ENCODE measurements around the gene SNX13. TPM values are rescaled to one million over a fixed set of nuclear protein-coding genes. Genes with fewer than 3 reads are reported as not detected.

SNX13 gene
- total RNA-seq, 4 donors from 2014 or later, result 71.1 to 94.9 (median 80.9) TPM

DNA sequence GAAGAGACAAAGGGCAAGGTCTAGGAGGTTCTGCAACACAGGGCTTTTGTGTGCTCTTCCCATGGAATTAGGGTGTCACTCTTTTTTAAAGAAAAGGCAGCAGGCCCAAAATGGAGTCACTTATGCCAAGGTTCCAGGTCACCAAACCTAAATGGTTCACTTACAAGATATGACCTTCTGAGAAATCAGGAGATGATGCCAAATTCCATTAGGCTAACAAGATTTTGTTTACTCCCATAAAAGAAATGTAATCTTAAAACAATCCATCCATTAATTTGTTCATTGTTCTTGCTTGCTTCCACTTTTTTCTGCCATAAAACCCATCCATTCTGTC lies 158.1 kb downstream of the SNX13 start:
- TF ChIP-seq, protein P1, sequence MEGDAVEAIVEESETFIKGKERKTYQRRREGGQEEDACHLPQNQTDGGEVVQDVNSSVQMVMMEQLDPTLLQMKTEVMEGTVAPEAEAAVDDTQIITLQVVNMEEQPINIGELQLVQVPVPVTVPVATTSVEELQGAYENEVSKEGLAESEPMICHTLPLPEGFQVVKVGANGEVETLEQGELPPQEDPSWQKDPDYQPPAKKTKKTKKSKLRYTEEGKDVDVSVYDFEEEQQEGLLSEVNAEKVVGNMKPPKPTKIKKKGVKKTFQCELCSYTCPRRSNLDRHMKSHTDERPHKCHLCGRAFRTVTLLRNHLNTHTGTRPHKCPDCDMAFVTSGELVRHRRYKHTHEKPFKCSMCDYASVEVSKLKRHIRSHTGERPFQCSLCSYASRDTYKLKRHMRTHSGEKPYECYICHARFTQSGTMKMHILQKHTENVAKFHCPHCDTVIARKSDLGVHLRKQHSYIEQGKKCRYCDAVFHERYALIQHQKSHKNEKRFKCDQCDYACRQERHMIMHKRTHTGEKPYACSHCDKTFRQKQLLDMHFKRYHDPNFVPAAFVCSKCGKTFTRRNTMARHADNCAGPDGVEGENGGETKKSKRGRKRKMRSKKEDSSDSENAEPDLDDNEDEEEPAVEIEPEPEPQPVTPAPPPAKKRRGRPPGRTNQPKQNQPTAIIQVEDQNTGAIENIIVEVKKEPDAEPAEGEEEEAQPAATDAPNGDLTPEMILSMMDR (IDR thresholded peaks at IDR 0.05; ENCODE audit: low read depth), result no peak

DNA sequence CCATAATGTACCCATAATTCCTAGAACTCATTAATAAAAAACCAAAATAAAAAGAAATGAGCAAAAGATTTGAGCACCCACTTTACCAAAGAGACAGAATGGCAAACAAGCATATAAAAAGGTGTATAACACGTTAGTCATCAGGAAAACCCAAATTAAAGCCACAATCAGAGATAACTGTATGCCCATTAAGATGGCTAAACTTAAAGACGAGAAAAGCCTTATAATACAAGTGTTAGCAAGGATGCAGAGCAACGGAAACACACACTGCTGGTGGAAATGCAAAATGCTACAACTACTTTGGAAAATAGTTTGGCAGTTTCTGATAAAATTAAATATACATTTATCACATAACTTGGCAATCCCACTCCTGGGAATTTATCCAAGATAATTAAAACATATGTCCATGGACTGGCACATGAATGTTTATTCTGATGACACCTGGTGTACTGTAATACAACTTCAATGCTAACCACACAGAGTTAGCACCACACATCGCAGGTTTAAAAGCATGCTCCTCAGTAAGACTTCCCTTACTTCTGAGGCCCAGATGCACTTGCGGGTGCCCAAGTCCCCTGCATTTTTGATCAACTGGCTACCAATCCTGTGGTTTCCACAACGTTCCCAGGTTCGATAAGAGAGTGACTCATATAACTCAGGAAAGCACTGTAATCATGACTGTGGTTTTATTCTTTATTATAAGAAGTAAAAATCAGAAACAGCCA lies 158.6 kb downstream of the SNX13 start:
- TF ChIP-seq, protein P1 (IDR thresholded peaks at IDR 0.05; ENCODE audit: low read depth), result no peak

DNA sequence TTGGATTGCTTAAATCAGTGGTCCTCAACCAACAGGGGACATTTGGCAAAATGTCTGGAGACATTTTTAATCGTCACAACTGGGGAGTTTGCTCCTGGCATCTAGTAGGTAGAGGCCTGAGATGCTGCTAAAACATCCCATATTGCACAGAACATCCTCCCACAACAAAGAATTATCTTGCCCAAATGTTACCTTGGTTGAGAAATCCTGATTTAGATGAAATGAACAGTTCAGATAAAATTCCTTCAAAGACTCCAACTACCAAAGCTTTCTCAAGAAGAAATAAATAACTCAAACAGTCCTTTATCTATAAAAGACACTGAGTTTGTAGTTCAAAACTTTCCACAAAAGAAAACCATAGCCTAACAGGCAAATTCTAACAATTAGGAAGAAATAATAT lies 160.9 kb downstream of the SNX13 start:
- TF ChIP-seq, protein P1 (IDR thresholded peaks at IDR 0.05; ENCODE audit: low read depth), result no peak

DNA sequence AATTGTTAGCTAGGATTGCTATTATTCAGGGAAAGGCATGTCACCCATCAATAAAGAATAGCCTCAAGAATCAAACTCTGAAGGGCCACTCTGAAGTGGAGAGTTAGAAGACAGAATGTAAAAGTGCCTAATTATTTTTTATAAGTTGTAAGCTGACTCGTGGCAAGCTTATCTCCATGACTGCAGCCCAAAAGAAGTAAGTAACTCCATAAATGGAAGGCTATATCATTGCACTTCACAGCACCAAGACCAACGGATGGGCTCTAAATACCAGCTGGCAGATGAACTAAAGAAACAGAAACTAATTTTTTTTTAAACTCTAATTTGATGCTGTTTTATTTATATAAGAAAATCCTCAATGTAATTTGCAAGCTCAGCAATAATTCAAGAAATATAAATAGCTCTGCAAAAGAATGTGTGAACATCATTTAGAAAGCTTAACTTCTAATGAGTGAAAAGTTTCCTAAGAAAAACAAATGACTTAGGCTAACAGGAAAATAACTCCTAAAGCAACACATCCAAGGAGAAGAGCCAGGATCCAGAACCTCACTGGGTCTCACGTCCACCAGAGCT lies 165.5 kb downstream of the SNX13 start:
- TF ChIP-seq, protein P1 (IDR thresholded peaks at IDR 0.05; ENCODE audit: low read depth), result no peak

DNA sequence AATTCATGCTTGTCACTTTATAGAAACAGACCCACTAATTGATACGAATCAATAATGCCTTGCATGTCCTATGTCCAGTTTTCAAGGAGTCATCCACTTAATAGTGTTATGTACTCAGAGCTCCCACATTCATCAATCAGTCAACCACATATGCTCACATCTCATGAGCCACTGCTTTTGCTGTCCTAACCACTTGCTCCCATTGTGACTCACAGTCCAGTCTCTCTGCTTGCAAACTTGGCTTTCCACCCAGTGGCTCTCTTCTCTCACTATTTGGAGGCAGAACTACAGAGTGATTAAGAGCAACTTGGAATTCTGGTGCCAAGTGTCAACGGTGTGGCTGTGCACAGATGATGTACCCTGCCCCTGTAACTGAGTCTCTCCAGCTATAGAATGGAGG lies 166.0 kb downstream of the SNX13 start:
- TF ChIP-seq, protein P1 (IDR thresholded peaks at IDR 0.05; ENCODE audit: low read depth), result no peak

DNA sequence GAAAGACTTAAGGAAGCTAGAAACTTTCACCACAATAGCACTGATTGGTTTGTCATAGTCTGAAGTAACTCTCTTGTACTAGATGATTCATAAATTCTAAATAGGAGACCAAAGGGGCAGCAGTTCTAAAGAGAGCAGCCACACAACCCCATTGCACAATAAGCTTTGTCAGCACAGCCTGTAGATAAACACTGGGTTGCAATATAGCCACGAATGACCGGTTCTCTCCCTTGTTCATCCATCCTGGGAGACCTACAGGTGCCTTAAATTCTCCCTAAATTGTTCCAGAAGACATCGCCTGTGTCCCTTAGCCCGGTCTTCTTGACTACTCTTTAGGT lies 167.0 kb downstream of the SNX13 start:
- TF ChIP-seq, protein P1 (IDR thresholded peaks at IDR 0.05; ENCODE audit: low read depth), result no peak

DNA sequence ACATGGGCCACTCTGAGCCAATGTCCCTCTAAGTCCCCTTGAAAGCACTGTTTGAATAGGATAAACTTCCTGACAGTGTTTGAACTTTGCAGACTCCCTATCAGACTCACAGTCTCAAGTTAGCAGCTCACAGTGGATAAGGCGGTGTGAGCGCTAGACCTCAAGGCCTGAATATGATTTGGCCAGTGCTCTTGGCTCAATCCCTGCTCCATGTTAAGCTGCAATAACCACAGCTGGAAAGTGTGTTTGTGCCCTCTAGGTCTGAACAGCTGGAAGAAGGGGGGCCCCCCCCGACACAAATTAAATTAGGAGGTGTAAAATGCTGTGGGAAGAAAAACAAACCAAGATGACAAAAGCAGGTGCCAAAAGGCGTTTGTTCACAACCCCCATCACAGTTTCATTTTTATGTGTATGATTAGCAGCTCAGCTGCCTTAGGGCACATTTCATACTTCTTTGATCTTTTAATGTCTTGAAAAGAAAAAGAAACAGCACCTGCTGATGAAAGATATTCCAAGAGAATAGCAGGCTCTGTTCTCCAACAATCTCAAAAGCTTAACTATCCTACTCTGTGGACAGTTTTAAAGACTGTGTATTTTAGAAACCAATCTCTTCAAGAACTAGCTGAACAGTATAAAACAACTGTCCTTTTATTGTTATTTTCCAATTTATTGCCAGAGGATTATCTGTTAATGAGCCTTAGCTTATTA lies 167.6 kb downstream of the SNX13 start:
- TF ChIP-seq, protein P1 (IDR thresholded peaks at IDR 0.05; ENCODE audit: low read depth), result no peak
